Urinary bladder (tissue), 4 donors: ENCODE results near the gene PLA2G10. TPM values are rescaled to one million over a fixed set of nuclear protein-coding genes. Genes with fewer than 3 reads are reported as not detected.
"Not testable (repeated sequence)": the region's sequence is repeated elsewhere in the genome, so short reads cannot be mapped to it uniquely, and the experiment has no call there.

Experiments
- DNase-seq: peaks from one replicate; pipeline ENCODE4 v3.0.0-alpha.2; 2015; ENCODE audit errors: extremely low spot score
- H3K27ac ChIP-seq: one replicate; pipeline ENCODE4 v1.5.1; 2013; ENCODE audit warnings: low read depth, mild to moderate bottlenecking, moderate library complexity
- H3K36me3 ChIP-seq: one replicate; pipeline ENCODE4 v1.6.1; 2013; ENCODE audit warnings: mild to moderate bottlenecking, moderate library complexity; ENCODE audit not compliant: insufficient read depth
- H3K4me1 ChIP-seq: one replicate; pipeline ENCODE4 v1.6.1; 2013; ENCODE audit warnings: mild to moderate bottlenecking, moderate library complexity; ENCODE audit not compliant: insufficient read depth
- H3K4me3 ChIP-seq: one replicate; pipeline ENCODE4 v1.5.1; 2013; ENCODE audit warnings: low read depth, low read length
- WGBS: extraction: QIAGEN DNeasy Blood & Tissue Kit; methylation state at CpG from one replicate; pipeline ENCODE4 v1.1.7; 2013; 5-methylcytosine and 5-hydroxymethylcytosine counted together
- polyA plus RNA-seq: library from polyadenylated mRNA; stranded (reverse); fragments of 200-250 nt; gene quantifications from one replicate; pipeline ENCODE4 v1.2.3, GENCODE V29; 2013
- total RNA-seq: library from RNA; depleted of rRNA; stranded (reverse); fragments of >200 nt; gene quantifications from one replicate; pipeline ENCODE4 v1.2.3, GENCODE V29; 2014
- donor health status: healthy with polysubstance abuse.
- donor health status: healthy.

PLA2G10 gene
- total and polyA plus RNA-seq, 2 donors = 0.32 to 1.4 TPM

GRCh38 chr16:14640538-14640937 is 53.6 kb downstream of the PLA2G10 start:
- no peak for DNase-seq
- WGBS = 92% methylated on average over 10 of the region's 10 CpGs

GRCh38 chr16:14636951-14637240 is 57.2 kb downstream of the PLA2G10 start:
- H3K27ac ChIP-seq, DNase-seq, H3K4me1 ChIP-seq, H3K36me3 ChIP-seq, H3K4me3 ChIP-seq: not testable (repeated sequence)
- WGBS = 29% methylated on average over 1 of the region's 1 CpG

More at GRCh38 chr16:14640538-14640937, 53.6 kb downstream of the PLA2G10 start:
- H3K4me3 ChIP-seq = no peak overlapping the region
- peaks cover 2% of the 10 kb centered on the region for H3K36me3 ChIP-seq
- no peak overlapping the region for H3K27ac ChIP-seq
- H3K4me1 ChIP-seq = peaks cover 1% of the 10 kb centered on the region

GRCh38 chr16:14636179-14636950 is 57.7 kb downstream of the PLA2G10 start:
- DNase-seq, H3K4me3 ChIP-seq, H3K36me3 ChIP-seq, H3K4me1 ChIP-seq, H3K27ac ChIP-seq: not testable (repeated sequence)
- WGBS = 51% methylated on average over 17 of the region's 17 CpGs

GRCh38 chr16:14635395-14636165 is 58.5 kb downstream of the PLA2G10 start:
- no peak overlapping the region for H3K4me3 ChIP-seq
- peaks cover 2% of the 10 kb centered on the region for H3K4me1 ChIP-seq
- 64% methylated on average over 12 of the region's 12 CpGs for WGBS
- DNase-seq = no peak
- H3K36me3 ChIP-seq = no peaks in the 10 kb centered on the region
- no peak overlapping the region for H3K27ac ChIP-seq

GRCh38 chr16:14634389-14634725 is 59.8 kb downstream of the PLA2G10 start:
- 64% methylated on average over 7 of the region's 7 CpGs for WGBS
- peak overlapping the region; percentile 84 for H3K4me3 ChIP-seq
- DNase-seq = no peak
- no peaks in the 10 kb centered on the region for H3K36me3 ChIP-seq
- peaks cover 1% of the 10 kb centered on the region for H3K4me1 ChIP-seq
- H3K27ac ChIP-seq = no peak overlapping the region

GRCh38 chr16:14632693-14633569 is 61.2 kb downstream of the PLA2G10 start, which contains the start of gene BFAR:
Gene BFAR, plus strand, starts transcription at chr16:14632951. Its CDS starts 11,396 bp downstream, at chr16:14644347.
- peak within 1 kb of the TSS; percentile 84 for H3K4me3 ChIP-seq
- peak within 1 kb of the TSS; percentile 87 for H3K27ac ChIP-seq
- no peaks in the 10 kb centered on the region for H3K36me3 ChIP-seq
- under 1% methylated on average over 69 of the region's 69 CpGs for WGBS
- DNase-seq = peak; percentile 92
- peaks cover 1% of the 10 kb centered on the region for H3K4me1 ChIP-seq

- not testable (repeated sequence) for DNase-seq, H3K36me3 ChIP-seq, H3K4me1 ChIP-seq
- Histone ChIP-seq H3K27ac (peak overlapping the region; percentile 82), H3K4me3 (peak overlapping the region; percentile 90)
- 83% methylated on average over 29 of the region's 29 CpGs for WGBS
Observed at GRCh38 chr16:14630620-14631330, 63.3 kb downstream of the PLA2G10 start.

- Histone ChIP-seq H3K4me3 (peak within 1 kb of the TSS; percentile 90), H3K27ac (peak within 1 kb of the TSS; percentile 84), H3K4me1 (peaks cover 1% of the 10 kb centered on the region), H3K36me3 (peaks cover 5% of the 10 kb centered on the region)
- WGBS = 1% methylated on average over 51 of the region's 51 CpGs
- peak; percentile 86 for DNase-seq
Observed at GRCh38 chr16:14629919-14630619, 64.0 kb downstream of the PLA2G10 start, which contains the start of gene PARN. Gene PARN, minus strand, starts transcription at chr16:14630260. Its CDS starts 135 bp downstream, at chr16:14630125.

- 2% methylated on average over 17 of the region's 17 CpGs for WGBS
- peak overlapping the region; percentile 84 for H3K27ac ChIP-seq
- no peak for DNase-seq
- peaks cover 1% of the 10 kb centered on the region for H3K4me1 ChIP-seq
- peaks cover 6% of the 10 kb centered on the region for H3K36me3 ChIP-seq
- peak overlapping the region; percentile 90 for H3K4me3 ChIP-seq
Observed at GRCh38 chr16:14629612-14629918, 64.5 kb downstream of the PLA2G10 start.

- peak overlapping the region; percentile 84 for H3K27ac ChIP-seq
- H3K36me3 ChIP-seq = peaks cover 6% of the 10 kb centered on the region
- peak overlapping the region; percentile 90 for H3K4me3 ChIP-seq
- WGBS = 56% methylated on average over 12 of the region's 12 CpGs
- no peaks in the 10 kb centered on the region for H3K4me1 ChIP-seq
- no peak for DNase-seq
Observed at GRCh38 chr16:14628806-14629611, 65.1 kb downstream of the PLA2G10 start.

- no peak overlapping the region for H3K27ac ChIP-seq
- no peaks in the 10 kb centered on the region for H3K4me1 ChIP-seq
- 93% methylated on average over 4 of the region's 4 CpGs for WGBS
- H3K36me3 ChIP-seq = peaks cover 6% of the 10 kb centered on the region
- no peak for DNase-seq
- no peak overlapping the region for H3K4me3 ChIP-seq
Observed at GRCh38 chr16:14627078-14627477, 67.0 kb downstream of the PLA2G10 start.
